Measurements from ENCODE around the gene RNF31. TPM values are rescaled to one million over a fixed set of nuclear protein-coding genes. Genes with fewer than 3 reads are reported as not detected.

The RNF31 gene
- total and polyA plus RNA-seq, 2 of the 13 experiments (the other 11 are each of a cell fraction or from before 2014, with no cell fraction given), result 48.2 to 86.8 TPM

GRCh38 chr14:24113801-24114531 is 33.3 kb upstream of the RNF31 start (continued):
- TF ChIP-seq, protein P1, sequence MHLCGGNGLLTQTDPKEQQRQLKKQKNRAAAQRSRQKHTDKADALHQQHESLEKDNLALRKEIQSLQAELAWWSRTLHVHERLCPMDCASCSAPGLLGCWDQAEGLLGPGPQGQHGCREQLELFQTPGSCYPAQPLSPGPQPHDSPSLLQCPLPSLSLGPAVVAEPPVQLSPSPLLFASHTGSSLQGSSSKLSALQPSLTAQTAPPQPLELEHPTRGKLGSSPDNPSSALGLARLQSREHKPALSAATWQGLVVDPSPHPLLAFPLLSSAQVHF (CRISPR knock-in tag; IDR thresholded peaks at IDR 0.05), result no peak
- TF ChIP-seq ZNF75D (CRISPR knock-in tag; IDR thresholded peaks at IDR 0.05; ENCODE audit: borderline replicate concordance) (no peak; the same call in 1 of the 2 replicates), JUND (CRISPR knock-in tag; IDR thresholded peaks at IDR 0.05) (peak; percentile 87), IRF1 (CRISPR knock-in tag; IDR thresholded peaks at IDR 0.05; ENCODE audit: low read depth) (no peak), NAIF1 (CRISPR knock-in tag; IDR thresholded peaks at IDR 0.05; ENCODE audit: borderline replicate concordance) (no peak), FOXM1 (CRISPR knock-in tag; IDR thresholded peaks at IDR 0.05) (peak; percentile 65; the same call in 1 of the 2 replicates), ZBTB3 (CRISPR knock-in tag; IDR thresholded peaks at IDR 0.05; ENCODE audit: borderline replicate concordance, low read depth) (peak; percentile 83), MEIS2 (CRISPR knock-in tag; IDR thresholded peaks at IDR 0.05) (peak; percentile 96), NCOA1 (CRISPR knock-in tag; IDR thresholded peaks at IDR 0.05) (peak; percentile 99), NCOA5 (CRISPR knock-in tag; IDR thresholded peaks at IDR 0.05) (peak; percentile 26; the same call in 1 of the 2 replicates), ARNTL (CRISPR knock-in tag; IDR thresholded peaks at IDR 0.05) (peak; percentile 97), ZMAT3 (CRISPR knock-in tag; conservative IDR thresholded peaks at IDR 0.05) (peak; percentile 99), ZNF616 (CRISPR knock-in tag; IDR thresholded peaks at IDR 0.05; ENCODE audit: low read depth) (0 out of 2 replicates have a peak, but pooled peaks have one; percentile 94), SMC3 (IDR thresholded peaks at IDR 0.05; ENCODE audit: low read length) (peak; percentile 16; the same call in 1 of the 2 replicates), THAP11 (CRISPR knock-in tag; IDR thresholded peaks at IDR 0.05) (peak; percentile 89), TSC22D2 (CRISPR knock-in tag; IDR thresholded peaks at IDR 0.05; ENCODE audit: borderline replicate concordance) (peak; percentile 89), SATB2 (CRISPR knock-in tag; IDR thresholded peaks at IDR 0.05) (no peak), ZNF766 (CRISPR knock-in tag; IDR thresholded peaks at IDR 0.05; ENCODE audit: borderline replicate concordance) (peak; percentile 85; the same call in 1 of the 2 replicates), ZNF614 (CRISPR knock-in tag; IDR thresholded peaks at IDR 0.05; ENCODE audit: borderline replicate concordance) (peak; percentile 100), ZNF282 (IDR thresholded peaks at IDR 0.05; ENCODE audit: partially characterized antibody) (no peak), YY1 (IDR thresholded peaks at IDR 0.05; ENCODE audit: insufficient read depth, insufficient replicate concordance, low read depth, low read length) (peak; percentile 76), SOX5 (CRISPR knock-in tag; IDR thresholded peaks at IDR 0.05; ENCODE audit: borderline replicate concordance) (peak; percentile 97)
- TF ChIP-seq, protein P2, sequence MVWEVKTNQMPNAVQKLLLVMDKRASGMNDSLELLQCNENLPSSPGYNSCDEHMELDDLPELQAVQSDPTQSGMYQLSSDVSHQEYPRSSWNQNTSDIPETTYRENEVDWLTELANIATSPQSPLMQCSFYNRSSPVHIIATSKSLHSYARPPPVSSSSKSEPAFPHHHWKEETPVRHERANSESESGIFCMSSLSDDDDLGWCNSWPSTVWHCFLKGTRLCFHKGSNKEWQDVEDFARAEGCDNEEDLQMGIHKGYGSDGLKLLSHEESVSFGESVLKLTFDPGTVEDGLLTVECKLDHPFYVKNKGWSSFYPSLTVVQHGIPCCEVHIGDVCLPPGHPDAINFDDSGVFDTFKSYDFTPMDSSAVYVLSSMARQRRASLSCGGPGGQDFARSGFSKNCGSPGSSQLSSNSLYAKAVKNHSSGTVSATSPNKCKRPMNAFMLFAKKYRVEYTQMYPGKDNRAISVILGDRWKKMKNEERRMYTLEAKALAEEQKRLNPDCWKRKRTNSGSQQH (CRISPR knock-in tag; IDR thresholded peaks at IDR 0.05; ENCODE audit: low read depth), result peak; percentile 45
- TF ChIP-seq, protein P3, sequence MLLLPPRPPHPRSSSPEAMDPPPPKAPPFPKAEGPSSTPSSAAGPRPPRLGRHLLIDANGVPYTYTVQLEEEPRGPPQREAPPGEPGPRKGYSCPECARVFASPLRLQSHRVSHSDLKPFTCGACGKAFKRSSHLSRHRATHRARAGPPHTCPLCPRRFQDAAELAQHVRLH (CRISPR knock-in tag; IDR thresholded peaks at IDR 0.05; ENCODE audit: borderline replicate concordance, low read depth), result peak; percentile 99
- TF ChIP-seq, protein P4, sequence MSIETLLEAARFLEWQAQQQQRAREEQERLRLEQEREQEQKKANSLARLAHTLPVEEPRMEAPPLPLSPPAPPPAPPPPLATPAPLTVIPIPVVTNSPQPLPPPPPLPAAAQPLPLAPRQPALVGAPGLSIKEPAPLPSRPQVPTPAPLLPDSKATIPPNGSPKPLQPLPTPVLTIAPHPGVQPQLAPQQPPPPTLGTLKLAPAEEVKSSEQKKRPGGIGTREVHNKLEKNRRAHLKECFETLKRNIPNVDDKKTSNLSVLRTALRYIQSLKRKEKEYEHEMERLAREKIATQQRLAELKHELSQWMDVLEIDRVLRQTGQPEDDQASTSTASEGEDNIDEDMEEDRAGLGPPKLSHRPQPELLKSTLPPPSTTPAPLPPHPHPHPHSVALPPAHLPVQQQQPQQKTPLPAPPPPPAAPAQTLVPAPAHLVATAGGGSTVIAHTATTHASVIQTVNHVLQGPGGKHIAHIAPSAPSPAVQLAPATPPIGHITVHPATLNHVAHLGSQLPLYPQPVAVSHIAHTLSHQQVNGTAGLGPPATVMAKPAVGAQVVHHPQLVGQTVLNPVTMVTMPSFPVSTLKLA (IDR thresholded peaks at IDR 0.05), result peak; percentile 74

Data from HepG2 (cell line).